ENCODE measurements around the gene PLPPR2.
A peak's percentile ranks its signal among the peaks of the same experiment; 100 is the strongest.

The PLPPR2 gene

DNA sequence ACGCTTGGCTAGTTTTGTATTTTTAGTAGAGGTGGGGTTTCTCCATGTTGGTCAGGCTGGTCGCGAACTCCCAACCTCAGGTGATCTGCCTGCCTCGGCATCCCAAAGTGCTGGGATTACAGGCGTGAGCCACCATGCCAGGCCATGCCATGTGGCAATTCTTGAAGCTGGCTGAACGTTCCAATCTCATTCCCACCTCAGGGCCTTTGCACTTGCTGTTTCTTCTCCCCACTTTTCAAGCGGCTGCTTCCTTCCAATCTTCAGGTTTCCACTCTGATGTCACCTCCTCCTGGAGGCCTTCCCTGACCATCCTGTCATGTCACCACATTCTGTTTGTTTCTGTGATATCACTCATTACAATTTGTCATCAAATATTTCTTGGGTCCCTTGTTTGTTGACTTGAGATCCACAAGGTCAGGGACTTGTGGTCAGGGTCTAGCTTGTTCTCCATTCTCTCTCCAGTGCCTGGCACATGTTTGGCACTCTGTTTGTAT lies 24.7 kb downstream of the PLPPR2 start:
- no peak for DNase-seq (ENCODE audit: low read depth)
- H3K4me3 ChIP-seq (ENCODE audit: low read depth, low read length) = peak overlapping the region; percentile 67
- TF ChIP-seq POLR2A (IDR thresholded peaks at IDR 0.05; ENCODE audit: extremely low read depth, insufficient read length) (no peak), MYC (IDR thresholded peaks at IDR 0.05; ENCODE audit: low read depth, low read length) (no peak)
- TF ChIP-seq, protein P1, sequence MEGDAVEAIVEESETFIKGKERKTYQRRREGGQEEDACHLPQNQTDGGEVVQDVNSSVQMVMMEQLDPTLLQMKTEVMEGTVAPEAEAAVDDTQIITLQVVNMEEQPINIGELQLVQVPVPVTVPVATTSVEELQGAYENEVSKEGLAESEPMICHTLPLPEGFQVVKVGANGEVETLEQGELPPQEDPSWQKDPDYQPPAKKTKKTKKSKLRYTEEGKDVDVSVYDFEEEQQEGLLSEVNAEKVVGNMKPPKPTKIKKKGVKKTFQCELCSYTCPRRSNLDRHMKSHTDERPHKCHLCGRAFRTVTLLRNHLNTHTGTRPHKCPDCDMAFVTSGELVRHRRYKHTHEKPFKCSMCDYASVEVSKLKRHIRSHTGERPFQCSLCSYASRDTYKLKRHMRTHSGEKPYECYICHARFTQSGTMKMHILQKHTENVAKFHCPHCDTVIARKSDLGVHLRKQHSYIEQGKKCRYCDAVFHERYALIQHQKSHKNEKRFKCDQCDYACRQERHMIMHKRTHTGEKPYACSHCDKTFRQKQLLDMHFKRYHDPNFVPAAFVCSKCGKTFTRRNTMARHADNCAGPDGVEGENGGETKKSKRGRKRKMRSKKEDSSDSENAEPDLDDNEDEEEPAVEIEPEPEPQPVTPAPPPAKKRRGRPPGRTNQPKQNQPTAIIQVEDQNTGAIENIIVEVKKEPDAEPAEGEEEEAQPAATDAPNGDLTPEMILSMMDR (IDR thresholded peaks at IDR 0.05; ENCODE audit: low read depth, low read length) = no peak
- TF ChIP-seq, protein P2, sequence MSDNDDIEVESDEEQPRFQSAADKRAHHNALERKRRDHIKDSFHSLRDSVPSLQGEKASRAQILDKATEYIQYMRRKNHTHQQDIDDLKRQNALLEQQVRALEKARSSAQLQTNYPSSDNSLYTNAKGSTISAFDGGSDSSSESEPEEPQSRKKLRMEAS (IDR thresholded peaks at IDR 0.05; ENCODE audit: low read depth, low read length) = no peak

DNA sequence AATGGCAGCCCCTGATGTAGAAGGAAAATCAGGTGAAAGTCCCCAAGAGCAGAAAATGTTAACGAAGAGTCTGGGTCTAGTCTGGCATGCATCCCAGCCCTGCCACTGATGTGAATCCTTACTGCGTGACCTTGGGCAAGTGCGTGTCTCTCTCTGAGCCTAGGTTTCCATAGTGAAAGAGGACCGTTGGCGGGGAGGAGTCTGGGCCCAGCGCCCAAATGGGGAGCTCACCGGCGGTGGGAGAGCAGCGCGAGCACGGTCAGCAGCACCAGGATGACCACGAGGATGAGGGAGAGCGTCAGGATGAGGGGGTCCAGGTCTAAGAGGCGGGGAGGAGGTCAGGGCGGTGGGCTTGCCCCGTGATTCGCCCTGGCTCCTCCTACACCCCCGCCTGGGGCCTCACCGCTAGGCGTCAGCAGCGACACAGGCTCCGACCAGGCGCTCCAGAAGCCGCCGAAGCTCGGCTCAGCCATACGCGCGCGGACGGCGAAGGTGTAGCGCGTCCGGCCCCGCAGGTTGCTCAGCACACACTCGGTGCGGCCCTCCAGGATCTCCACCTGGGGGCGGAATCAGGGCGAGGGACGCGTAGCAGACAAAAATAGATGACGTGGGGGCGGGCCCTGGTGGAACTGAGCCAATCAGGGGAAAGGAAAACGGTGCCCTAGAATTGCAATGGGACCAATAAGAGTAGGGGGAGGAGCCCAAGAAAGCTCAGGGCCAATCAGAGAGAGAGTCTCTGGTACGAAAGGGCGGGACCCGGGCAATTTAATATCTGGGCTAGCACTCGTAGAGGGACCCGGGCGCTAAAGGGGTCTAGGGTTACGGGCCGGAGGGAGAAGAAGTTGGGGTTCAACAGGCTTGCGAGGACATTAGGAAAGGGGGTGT lies 25.7 kb downstream of the PLPPR2 start:
- H3K4me3 ChIP-seq (ENCODE audit: low read depth, low read length) = peak overlapping the region; percentile 67
- DNase-seq (ENCODE audit: low read depth) = peak; percentile 97
- TF ChIP-seq MYC (IDR thresholded peaks at IDR 0.05; ENCODE audit: low read depth, low read length) = no peak; the same call in 1 of the 2 replicates
- TF ChIP-seq, protein P1 (IDR thresholded peaks at IDR 0.05; ENCODE audit: low read depth, low read length) = peak; percentile 44
- TF ChIP-seq, protein P2 (IDR thresholded peaks at IDR 0.05; ENCODE audit: low read depth, low read length) = peak; percentile 30
- TF ChIP-seq POLR2A (IDR thresholded peaks at IDR 0.05; ENCODE audit: extremely low read depth, insufficient read length) = peak; percentile 40

DNA sequence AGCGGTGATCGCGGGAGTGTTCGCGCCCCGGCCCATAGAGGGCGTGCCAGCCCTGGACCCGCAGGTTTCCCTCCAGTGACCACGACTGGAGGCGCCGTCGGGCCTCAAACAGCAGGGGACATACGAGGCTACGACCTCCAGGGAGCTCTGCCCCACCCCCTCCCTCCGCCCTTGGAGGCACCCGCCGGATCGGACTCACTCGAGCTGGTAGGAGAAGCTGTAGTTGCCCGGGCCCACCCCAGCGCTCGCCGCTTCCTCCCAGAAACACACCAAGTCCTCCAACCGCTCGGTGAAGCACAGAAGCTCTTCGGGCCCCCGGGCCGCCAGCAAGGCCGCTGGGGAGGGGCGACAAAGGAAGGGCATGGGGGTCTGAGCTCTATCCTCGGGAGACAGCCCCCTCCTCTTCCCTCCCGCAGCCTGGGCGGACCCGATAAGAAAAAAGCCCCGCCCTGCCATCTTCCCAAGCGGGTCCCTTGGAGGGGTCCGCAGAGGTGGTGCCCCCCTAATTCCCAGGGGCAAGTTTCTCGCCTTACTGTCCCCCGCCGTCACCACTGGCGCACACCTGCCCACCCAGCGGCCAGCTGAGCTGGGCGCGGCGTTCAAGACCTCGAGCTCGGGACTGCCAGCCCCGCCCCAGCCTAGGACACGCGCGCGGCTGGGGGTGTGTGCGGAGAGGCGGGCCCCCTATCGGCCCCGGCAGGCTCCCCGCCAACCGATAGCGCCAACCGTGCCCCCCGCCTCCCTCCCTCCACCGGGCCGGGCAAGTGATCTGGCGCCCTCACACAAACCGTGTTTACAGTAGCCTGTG lies 27.9 kb downstream of the PLPPR2 start:
- H3K4me3 ChIP-seq (ENCODE audit: low read depth, low read length) = no peak overlapping the region
- peak; percentile 72 for DNase-seq (ENCODE audit: low read depth)
- no peak for TF ChIP-seq POLR2A (IDR thresholded peaks at IDR 0.05; ENCODE audit: extremely low read depth, insufficient read length)
- TF ChIP-seq, protein P1 (IDR thresholded peaks at IDR 0.05; ENCODE audit: low read depth, low read length) = peak; percentile 61

DNA sequence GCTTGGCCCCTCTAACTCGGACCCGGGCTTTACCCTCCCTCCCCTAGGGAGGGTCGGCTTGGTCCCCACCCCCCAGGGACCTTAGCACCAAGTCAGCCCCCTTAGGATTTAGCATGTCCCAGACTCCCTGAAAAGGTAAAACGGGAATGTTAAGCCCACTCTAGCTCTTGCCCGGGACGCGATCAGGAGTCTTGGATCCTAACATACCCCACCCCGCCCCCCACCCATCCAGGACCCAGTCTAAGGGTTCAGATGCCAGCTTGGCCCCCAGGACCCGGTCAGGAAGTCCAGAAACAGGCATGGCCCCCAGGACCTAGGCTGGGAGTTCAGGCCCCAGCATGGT lies 28.4 kb downstream of the PLPPR2 start:
- DNase-seq (ENCODE audit: low read depth) = no peak
- TF ChIP-seq, protein P1 (IDR thresholded peaks at IDR 0.05; ENCODE audit: low read depth, low read length) = no peak
- TF ChIP-seq MYC (IDR thresholded peaks at IDR 0.05; ENCODE audit: low read depth, low read length) = no peak
- TF ChIP-seq POLR2A (IDR thresholded peaks at IDR 0.05; ENCODE audit: extremely low read depth, insufficient read length) = no peak
- TF ChIP-seq, protein P2 (IDR thresholded peaks at IDR 0.05; ENCODE audit: low read depth, low read length) = no peak
- H3K4me3 ChIP-seq (ENCODE audit: low read depth, low read length) = no peak overlapping the region

DNA sequence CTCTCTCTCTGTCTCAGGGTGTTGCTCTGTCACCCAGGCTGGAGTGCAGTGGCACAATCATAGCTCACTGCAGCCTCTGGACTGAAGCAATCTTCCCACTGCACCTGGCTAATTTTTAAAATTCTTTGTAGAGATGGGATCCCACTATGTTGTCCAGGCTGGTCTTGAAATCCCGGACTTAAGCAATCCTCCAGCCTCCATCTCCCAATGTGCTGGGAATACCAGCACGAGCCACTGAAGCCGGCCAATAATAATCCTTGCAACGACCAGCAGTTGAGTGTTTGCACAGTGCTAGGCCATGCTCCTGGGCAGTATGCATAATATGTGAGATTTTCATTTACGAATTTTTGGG lies 29.5 kb downstream of the PLPPR2 start:
- no peak overlapping the region for H3K4me3 ChIP-seq (ENCODE audit: low read depth, low read length)
- no peak for DNase-seq (ENCODE audit: low read depth)
- no peak for TF ChIP-seq POLR2A (IDR thresholded peaks at IDR 0.05; ENCODE audit: extremely low read depth, insufficient read length)
- TF ChIP-seq MYC (IDR thresholded peaks at IDR 0.05; ENCODE audit: low read depth, low read length) = no peak
- TF ChIP-seq, protein P2 (IDR thresholded peaks at IDR 0.05; ENCODE audit: low read depth, low read length) = no peak
- TF ChIP-seq, protein P1 (IDR thresholded peaks at IDR 0.05; ENCODE audit: low read depth, low read length) = no peak
